GM12873 (cell line): ENCODE data around the gene TMPRSS3.

Experiments
- CTCF ChIP-seq: IDR thresholded peaks from 2 replicates; pipeline ENCODE4 v1.5.1; 2012; ENCODE audit warnings: low read depth, mild to moderate bottlenecking, moderate library complexity, low read length, control low read depth; ENCODE audit not compliant: insufficient read depth; ENCODE audit errors: missing control alignments

Gene TMPRSS3

GRCh38 chr21:42385619-42386018, 10.2 kb downstream of the TMPRSS3 start:
- no peak for TF ChIP-seq CTCF

DNA sequence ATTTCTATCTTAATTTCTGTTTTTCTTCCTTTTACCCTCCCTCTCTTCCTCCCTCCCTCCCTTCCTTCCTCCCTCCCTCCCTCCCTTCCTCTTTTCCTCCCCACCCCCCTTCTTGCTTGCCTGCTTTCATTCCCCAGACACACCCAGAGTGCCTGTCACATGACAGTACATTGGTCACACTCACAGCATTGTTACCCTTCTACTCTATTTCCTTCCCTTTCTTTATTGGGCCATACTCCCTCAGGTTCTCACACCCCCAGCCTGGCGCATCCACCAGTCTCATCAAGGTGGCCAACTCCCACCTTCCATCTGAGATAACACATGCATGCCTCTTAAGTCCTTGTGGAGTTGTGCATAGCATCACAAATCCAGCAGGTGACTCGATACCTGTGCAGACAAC, 10.9 kb downstream of the TMPRSS3 start:
- no peak for TF ChIP-seq CTCF

DNA sequence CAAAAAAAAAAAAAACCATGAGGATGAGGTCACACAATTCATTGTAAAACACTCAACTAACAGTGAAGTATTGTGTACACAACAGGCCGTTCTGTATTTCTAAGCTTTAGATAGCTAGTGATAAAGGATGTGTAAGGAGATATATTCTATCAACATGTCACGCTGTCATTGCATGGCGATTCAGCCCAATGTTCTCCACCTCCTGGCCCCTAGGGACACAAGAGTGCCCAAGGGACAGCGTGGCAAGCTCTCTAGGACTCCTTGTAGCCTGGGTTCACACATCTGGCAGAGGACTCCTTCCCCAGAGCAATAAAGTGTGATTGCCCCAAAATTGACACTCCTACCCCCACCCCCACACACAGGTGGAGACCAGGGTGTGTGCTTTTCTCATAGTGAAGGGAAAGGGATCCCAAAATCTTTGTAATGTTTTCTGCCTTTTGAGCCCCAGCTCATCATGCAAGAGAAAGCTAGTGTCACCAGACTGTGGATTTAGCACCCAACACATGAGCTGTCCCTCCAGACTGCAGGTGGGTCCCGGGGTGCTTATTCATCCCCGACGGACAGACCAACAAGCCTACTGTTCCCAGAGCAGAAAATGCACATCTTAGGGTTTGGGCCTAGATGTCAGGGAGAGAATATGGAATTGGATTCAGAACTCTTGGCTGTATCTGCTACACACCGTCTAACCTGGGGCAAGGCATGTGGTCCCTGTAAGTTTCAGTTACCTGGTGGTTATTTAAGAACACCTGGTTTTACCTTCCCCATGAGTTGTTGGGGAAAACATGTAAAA, 11.5 kb downstream of the TMPRSS3 start:
- TF ChIP-seq CTCF: peak; percentile 10

GRCh38 chr21:42383331-42383730, 12.5 kb downstream of the TMPRSS3 start:
- no peak for TF ChIP-seq CTCF

DNA sequence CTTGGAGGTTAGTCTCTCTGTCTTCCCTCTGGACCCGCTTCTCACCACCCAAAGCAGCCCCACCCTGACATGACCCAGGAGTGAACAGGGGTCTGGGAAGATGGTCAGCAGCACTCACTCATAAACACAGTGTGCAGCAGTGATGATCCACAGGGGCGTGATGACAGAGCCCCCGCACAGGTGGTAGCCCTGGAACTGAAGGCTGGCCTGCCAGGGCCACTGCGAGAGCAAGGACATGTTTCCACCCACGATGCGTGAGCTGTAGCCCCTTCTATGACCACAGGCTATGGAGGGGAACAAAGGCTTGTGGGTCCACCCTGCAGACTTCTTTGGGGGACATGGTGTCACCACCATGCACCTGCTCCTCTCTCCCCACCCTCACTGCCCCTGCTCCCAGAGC, 12.9 kb downstream of the TMPRSS3 start:
- TF ChIP-seq CTCF: no peak

DNA sequence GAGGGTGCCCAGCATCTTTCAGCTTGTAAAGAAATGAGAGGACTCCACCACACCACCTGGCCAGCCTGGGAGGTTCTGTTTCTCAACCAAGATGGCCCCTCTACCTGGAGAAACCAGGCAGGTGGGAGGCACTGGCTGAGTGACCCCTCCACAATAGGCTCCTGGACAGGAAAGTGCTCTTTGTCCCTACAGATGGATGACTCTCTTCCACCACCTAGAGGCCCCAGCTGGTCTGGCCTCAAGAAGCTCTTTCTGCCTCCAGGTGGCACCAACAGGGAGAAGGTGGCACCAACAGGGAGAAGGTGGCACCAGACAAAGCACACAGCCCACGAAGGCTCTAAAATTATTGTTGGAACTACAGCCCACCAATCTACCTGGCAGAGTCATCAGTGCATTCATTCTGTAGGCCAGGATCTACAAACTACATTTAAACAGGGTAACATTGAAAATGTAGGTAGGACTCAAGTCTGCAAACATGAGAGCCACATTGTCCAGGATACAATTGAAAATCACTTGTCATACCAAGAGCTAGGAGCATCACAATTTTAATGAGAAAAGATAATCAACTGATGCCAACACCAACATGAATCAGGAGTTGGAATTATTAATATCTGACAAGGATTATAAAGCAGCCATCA, 14.4 kb downstream of the TMPRSS3 start:
- TF ChIP-seq CTCF: peak; percentile 81

GRCh38 chr21:42379426-42380215, 16.2 kb downstream of the TMPRSS3 start:
- no peak for TF ChIP-seq CTCF
